B cell (primary cell): ENCODE data around the gene MAP3K13. TPM values are rescaled to one million over a fixed set of nuclear protein-coding genes. Genes with fewer than 3 reads are reported as not detected.

Source experiments
- ATAC-seq: fragments of 200-7000 bp; cut with Tn5 transposase; one replicate; pipeline ENCODE4 v1.10.0; 2021; ENCODE audit warnings: low read depth, mild to moderate bottlenecking, moderate number of reproducible peaks, moderate library complexity
- CTCF ChIA-PET: fragments of 350-600 bp; sonication (Branson Sonifier 250); formaldehyde crosslinking; loops from one replicate; lab custom pipeline; 2021; ENCODE audit warnings: antibody characterized with exemption, inconsistent platforms; lab: Charles Lee
- POLR2A ChIA-PET: fragments of 350-600 bp; sonication (Branson Sonifier 250); formaldehyde crosslinking; loops from one replicate; lab custom pipeline; 2021; ENCODE audit warnings: antibody characterized with exemption; lab: Charles Lee
- DNase-seq: peaks from one replicate; pipeline ENCODE4 v3.0.0; 2013
- H2AFZ ChIP-seq: 2 replicates; pipeline ENCODE4 v1.6.1; 2012; ENCODE audit warnings: mild to moderate bottlenecking, low read depth, low read length; ENCODE audit not compliant: insufficient read depth, poor library complexity, severe bottlenecking
- H3K27ac ChIP-seq, 2 donors: 1 replicate in 1 of 2; 2 replicates in 1 of 2; pipeline ENCODE4 v1.5.1; 2012 to 2013; ENCODE audit warnings: low read length in 2 of 2, mild to moderate bottlenecking in 2 of 2, moderate library complexity in 1 of 2
- H3K27me3 ChIP-seq, 4 experiments: fragments of 200-600 bp in 1 of 4; sonication (generic) in 1 of 4; replicated peaks in 1 of 4; 1 replicate in 2 of 4; 2 replicates in 2 of 4; pipeline versions ENCODE4 v1.6.1 to v1.7.0; 2013 to 2016; ENCODE audit warnings: low read length in 3 of 4, mild to moderate bottlenecking in 2 of 4, mixed read lengths in 1 of 4, moderate library complexity in 1 of 4; ENCODE audit not compliant: insufficient read depth in 4 of 4, control insufficient read depth in 3 of 4; ENCODE audit errors: control extremely low read depth in 1 of 4
- H3K36me3 ChIP-seq, 2 experiments: replicated peaks in 1 of 2; 1 replicate in 1 of 2; 2 replicates in 1 of 2; pipeline versions ENCODE4 v1.6.1 to v1.7.1; 2013; ENCODE audit warnings: low read length in 1 of 2; ENCODE audit not compliant: insufficient read depth in 2 of 2, control insufficient read depth in 1 of 2; ENCODE audit errors: control extremely low read depth in 1 of 2, extremely low read depth in 1 of 2
- H3K4me1 ChIP-seq, 2 donors: fragments of 200-600 bp in 1 of 2; sonication (generic) in 1 of 2; 1 replicate in 1 of 2; 2 replicates in 1 of 2; pipeline versions ENCODE4 v1.5.1 to v1.6.1; 2013 to 2017; ENCODE audit warnings: low read length in 2 of 2; ENCODE audit not compliant: control insufficient read depth in 2 of 2, insufficient read depth in 2 of 2
- H3K4me2 ChIP-seq: replicated peaks from 2 replicates; pipeline ENCODE3; 2012; ENCODE audit warnings: mild to moderate bottlenecking, low read depth, low read length; ENCODE audit not compliant: poor library complexity, severe bottlenecking
- H3K4me3 ChIP-seq, 5 experiments: fragments of 200-600 bp in 1 of 5; sonication (generic) in 1 of 5; 1 replicate in 3 of 5; 2 replicates in 2 of 5; pipeline versions ENCODE4 v1.5.1 to v1.7.0; 2011 to 2016; ENCODE audit warnings: low read length in 4 of 5, mild to moderate bottlenecking in 4 of 5, low read depth in 2 of 5, control low read depth in 1 of 5, moderate library complexity in 1 of 5; ENCODE audit not compliant: insufficient read depth in 1 of 5; ENCODE audit errors: control extremely low read depth in 1 of 5, extremely low read depth in 1 of 5
- H3K79me2 ChIP-seq: fragments of 200-600 bp; sonication (generic); one replicate; pipeline ENCODE4 v1.6.0; 2016; ENCODE audit warnings: low read length; ENCODE audit not compliant: control insufficient read depth, insufficient read depth
- H3K9ac ChIP-seq: fragments of 200-600 bp; sonication (generic); 2 replicates; pipeline ENCODE4 v1.6.1; 2017; ENCODE audit warnings: mild to moderate bottlenecking, low read length, moderate library complexity
- H3K9me3 ChIP-seq, 3 donors: one replicate each; pipeline versions ENCODE4 v1.6.1 to v1.7.1; 2013; ENCODE audit warnings: low read length in 2 of 3; ENCODE audit not compliant: control insufficient read depth in 2 of 3, insufficient read depth in 1 of 3; ENCODE audit errors: control extremely low read depth in 1 of 3
- H4K20me1 ChIP-seq: 2 replicates; pipeline ENCODE4 v1.6.0; 2012; ENCODE audit warnings: mild to moderate bottlenecking, low read length; ENCODE audit not compliant: insufficient read depth, control insufficient read depth, poor library complexity, severe bottlenecking
- H3K27ac Mint-ChIP-seq: one replicate; pipeline ENCODE4 v1.8.0; 2021; ENCODE audit warnings: mixed read lengths
- H3K27me3 Mint-ChIP-seq: one replicate; pipeline ENCODE4 v1.8.0; 2021; ENCODE audit warnings: mixed read lengths
- H3K4me1 Mint-ChIP-seq: one replicate; pipeline ENCODE4 v1.8.0; 2021; ENCODE audit warnings: mixed read lengths
- H3K4me3 Mint-ChIP-seq: one replicate; pipeline ENCODE4 v1.8.0; 2021; ENCODE audit warnings: mixed read lengths
- H3K9me3 Mint-ChIP-seq: one replicate; pipeline ENCODE4 v1.8.0; 2022; ENCODE audit warnings: mixed read lengths; ENCODE audit not compliant: insufficient read depth
- CTCF ChIP-seq: fragments of 200-600 bp; IDR thresholded peaks from one replicate; pipeline ENCODE4 v1.8.0; 2022; ENCODE audit warnings: antibody characterized with exemption, mild to moderate bottlenecking
- EZH2 ChIP-seq: IDR thresholded peaks from 2 replicates; pipeline ENCODE4 v1.6.1; 2012; ENCODE audit warnings: borderline replicate concordance, low read depth, mild to moderate bottlenecking, moderate library complexity, low read length; ENCODE audit not compliant: insufficient read depth, poor library complexity, severe bottlenecking
- WGBS: methylation state at CpG from one replicate; pipeline ENCODE4 v1.1.5; 2013; ENCODE audit warnings: missing lambda C conversion rate; ENCODE audit not compliant: insufficient coverage; 5-methylcytosine and 5-hydroxymethylcytosine counted together
- intact Hi-C: fragments of 100-400 bp; cut with micrococcal nuclease; formaldehyde crosslinking; loops from one replicate; pipeline ENCODE4 v1.10.0; 2022
- polyA plus RNA-seq: library from polyadenylated mRNA; depleted of rRNA; stranded (reverse); fragments of >200 nt; gene quantifications from 2 replicates; pipeline ENCODE4 v1.2.3, GENCODE V29; 2012
- total RNA-seq, 2 donors: library from RNA; stranded (reverse); fragments of 120-200 nt in 1 of 2; gene quantifications; 1 replicate in 1 of 2; 2 replicates in 1 of 2; pipeline versions ENCODE4 v1.2.3 to v1.2.4, GENCODE V29; 2013 to 2022

The MAP3K13 gene
- total and polyA plus RNA-seq, 2 donors (not counting 1 experiment from before 2014, with no cell fraction given) = 5.7 to 9.2 TPM

DNA sequence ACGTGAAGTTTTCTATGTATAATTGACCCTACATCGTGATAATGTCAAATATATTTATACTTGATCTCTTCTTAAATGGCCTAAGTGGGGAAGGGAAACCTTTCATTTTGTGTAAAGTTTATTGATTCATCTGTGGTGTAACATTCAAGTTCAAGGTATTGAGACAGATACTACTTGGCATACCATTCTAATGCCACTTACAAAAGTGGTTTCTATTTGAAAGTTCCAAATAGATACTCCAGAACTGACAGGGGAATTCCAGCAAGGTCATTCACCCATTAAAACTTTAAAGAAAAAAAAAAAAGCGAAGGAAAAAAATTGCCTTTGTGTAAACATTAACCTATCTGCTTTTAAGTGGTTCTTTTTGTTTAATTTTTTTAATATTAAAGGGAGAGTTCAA lies 45.3 kb upstream of the MAP3K13 start:
- intact Hi-C loops = no loop called here
- Histone ChIP-seq H3K36me3 (no peaks in the 10 kb centered on the region), H3K79me2 (no peaks in the 10 kb centered on the region), H3K27ac (no peak overlapping the region), H3K9ac (no peak overlapping the region), H3K4me1 (no peaks in the 10 kb centered on the region), H4K20me1 (no peaks in the 10 kb centered on the region), H2AFZ (no peak overlapping the region), H3K4me3 (no peak overlapping the region), H3K4me2 (no peak overlapping the region), H3K9me3 (no peaks in the 10 kb centered on the region), H3K27me3 (peaks cover 0 to 3% (median 3%) of the 10 kb centered on the region in 4 experiments)
- Mint-ChIP-seq H3K4me1 (no peaks in the 10 kb centered on the region), H3K9me3 (no peaks in the 10 kb centered on the region), H3K27ac (no peak overlapping the region), H3K27me3 (peaks cover 5% of the 10 kb centered on the region), H3K4me3 (no peak overlapping the region)
- ATAC-seq (no peak), DNase-seq (no peak)
- ChIA-PET CTCF (no interaction called here), POLR2A (no interaction called here)
- WGBS = no CpG with 5 or more reads among the region's 3 CpGs
- TF ChIP-seq CTCF (no peak), EZH2 (no peak)

DNA sequence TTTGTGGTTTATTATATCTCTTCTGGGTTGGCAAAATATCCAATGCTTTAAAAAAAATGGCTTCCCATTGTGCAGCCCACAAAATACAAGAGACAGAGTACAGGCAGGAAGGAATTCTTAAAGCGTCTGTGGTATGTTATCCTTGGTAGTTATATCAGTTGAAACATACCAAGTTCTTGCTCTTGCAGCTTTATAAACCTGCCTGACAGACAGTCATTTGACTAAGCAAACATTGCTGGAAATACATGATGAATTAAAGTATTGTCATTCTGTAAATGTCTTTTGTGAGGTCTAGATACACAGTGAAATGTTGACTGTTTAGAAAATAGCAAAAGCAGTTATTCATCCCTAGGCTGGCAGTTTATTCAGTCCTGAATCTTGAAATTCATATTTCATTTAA lies 44.8 kb upstream of the MAP3K13 start:
- intact Hi-C loops = no loop called here
- no peaks in the 10 kb centered on the region for H3K4me1 ChIP-seq
- no CpG with 5 or more reads among the region's 1 CpG for WGBS
- no peaks in the 10 kb centered on the region for H4K20me1 ChIP-seq
- no peaks in the 10 kb centered on the region for H3K79me2 ChIP-seq
- Mint-ChIP-seq H3K4me3 (no peak overlapping the region), H3K9me3 (no peaks in the 10 kb centered on the region), H3K27me3 (peaks cover 5% of the 10 kb centered on the region), H3K4me1 (no peaks in the 10 kb centered on the region), H3K27ac (no peak overlapping the region)
- CTCF ChIA-PET = interaction anchor here (0.6 to 0.9 kb wide), 2 partner anchors 10 to 1327 kb away, joined by 3 read pairs; no protein-coding TSS in a partner anchor
- H3K4me3 ChIP-seq = no peak overlapping the region
- H3K4me2 ChIP-seq = no peak overlapping the region
- POLR2A ChIA-PET = no interaction called here
- H3K27me3 ChIP-seq = peaks cover 0 to 3% (median 3%) of the 10 kb centered on the region in 4 experiments
- H3K36me3 ChIP-seq = no peaks in the 10 kb centered on the region
- no peak for DNase-seq
- H3K9me3 ChIP-seq = no peaks in the 10 kb centered on the region
- H2AFZ ChIP-seq = no peak overlapping the region
- no peak overlapping the region for H3K9ac ChIP-seq
- no peak for TF ChIP-seq EZH2
- no peak for TF ChIP-seq CTCF
- ATAC-seq = no peak
- no peak overlapping the region for H3K27ac ChIP-seq
